WTC11 (cell line): ENCODE data around the gene NTRK2. TPM values are rescaled to one million over a fixed set of nuclear protein-coding genes. Genes with fewer than 3 reads are reported as not detected.

ENCODE experiments used
- ATAC-seq: fragments of 200-7000 bp; cut with Tn5 transposase; 2 replicates; pipeline ENCODE4 v1.10.0; 2021; ENCODE audit warnings: mild to moderate bottlenecking, moderate library complexity
- CTCF ChIA-PET: fragments of 300-600 bp; sonication (Branson Sonifier 250); formaldehyde crosslinking; loops from one replicate; lab custom pipeline; 2021; ENCODE audit warnings: antibody characterized with exemption; lab: Charles Lee
- POLR2A ChIA-PET: fragments of 350-600 bp; sonication (Branson Sonifier 250); formaldehyde crosslinking; loops from one replicate; lab custom pipeline; 2021; ENCODE audit warnings: antibody characterized with exemption; lab: Charles Lee
- DNase-seq: peaks from one replicate; pipeline ENCODE4 v3.0.0; 2021; ENCODE audit warnings: low spot score
- H3K27ac Mint-ChIP-seq: 2 replicates; pipeline ENCODE4 v1.8.0; 2021; ENCODE audit warnings: mixed read lengths
- H3K27me3 Mint-ChIP-seq: 2 replicates; pipeline ENCODE4 v1.8.0; 2021; ENCODE audit warnings: low read depth, mild to moderate bottlenecking, moderate library complexity, mixed read lengths
- H3K36me3 Mint-ChIP-seq: 2 replicates; pipeline ENCODE4 v1.8.0; 2021; ENCODE audit warnings: mixed read lengths
- H3K4me1 Mint-ChIP-seq: 2 replicates; pipeline ENCODE4 v1.8.0; 2022; ENCODE audit warnings: mixed read lengths
- H3K4me3 Mint-ChIP-seq: 2 replicates; pipeline ENCODE4 v1.8.0; 2021; ENCODE audit warnings: mild to moderate bottlenecking, moderate library complexity, mixed read lengths
- H3K9me3 Mint-ChIP-seq: 2 replicates; pipeline ENCODE4 v1.8.0; 2021; ENCODE audit warnings: mixed read lengths
- ETV6 ChIP-seq: sonication (generic); formaldehyde crosslinking; IDR thresholded peaks from 2 replicates; pipeline ENCODE4 v1.8.1; 2022; ENCODE audit warnings: mild to moderate bottlenecking, missing genetic modification reagents
- FOXP1 ChIP-seq: sonication (generic); formaldehyde crosslinking; IDR thresholded peaks from 2 replicates; pipeline ENCODE4 v1.8.0; 2022; ENCODE audit warnings: missing genetic modification reagents, mild to moderate bottlenecking, moderate library complexity, borderline replicate concordance
- GRHL2 ChIP-seq: fragments of 250-450 bp; sonication (Bioruptor Pico); IDR thresholded peaks from 2 replicates; pipeline ENCODE4 v1.8.0; 2022; ENCODE audit warnings: mild to moderate bottlenecking, moderate library complexity; ENCODE audit not compliant: insufficient replicate concordance, severe bottlenecking
- GTF2I ChIP-seq: fragments of 250-450 bp; sonication (Bioruptor Pico); conservative IDR thresholded peaks from 2 replicates; pipeline ENCODE4 v1.4.0; 2021; ENCODE audit warnings: mild to moderate bottlenecking
- JUN ChIP-seq: sonication (generic); formaldehyde crosslinking; IDR thresholded peaks from 2 replicates; pipeline ENCODE4 v1.8.0; 2023; ENCODE audit warnings: mild to moderate bottlenecking, missing genetic modification reagents
- KAT7 ChIP-seq: sonication (generic); formaldehyde crosslinking; IDR thresholded peaks from 2 replicates; pipeline ENCODE4 v1.8.1; 2023; ENCODE audit warnings: missing genetic modification reagents, mild to moderate bottlenecking, borderline replicate concordance
- NFE2L1 ChIP-seq: sonication (generic); formaldehyde crosslinking; IDR thresholded peaks from 2 replicates; pipeline ENCODE4 v1.8.1; 2023; ENCODE audit warnings: missing genetic modification reagents
- NFYB ChIP-seq: sonication (generic); formaldehyde crosslinking; conservative IDR thresholded peaks from 2 replicates; pipeline ENCODE4 v1.8.0; 2022; ENCODE audit warnings: low read depth, missing genetic modification reagents
- SOX15 ChIP-seq: fragments of 250-450 bp; sonication (Bioruptor Pico); IDR thresholded peaks from 2 replicates; pipeline ENCODE4 v1.9.0; 2021; ENCODE audit warnings: mild to moderate bottlenecking
- TCF7 ChIP-seq: sonication (generic); formaldehyde crosslinking; IDR thresholded peaks from 2 replicates; pipeline ENCODE4 v1.8.0; 2022; ENCODE audit warnings: mild to moderate bottlenecking, low read depth, missing genetic modification reagents, moderate library complexity
- ZBTB21 ChIP-seq: sonication (generic); formaldehyde crosslinking; IDR thresholded peaks from 2 replicates; pipeline ENCODE4 v1.8.1; 2023; ENCODE audit warnings: mild to moderate bottlenecking, missing genetic modification reagents, borderline replicate concordance
- ZNF232 ChIP-seq: sonication (generic); formaldehyde crosslinking; IDR thresholded peaks from 2 replicates; pipeline ENCODE4 v1.8.0; 2022; ENCODE audit warnings: mild to moderate bottlenecking, missing genetic modification reagents
- ZNF263 ChIP-seq: sonication (generic); formaldehyde crosslinking; IDR thresholded peaks from 2 replicates; pipeline ENCODE4 v1.8.1; 2022; ENCODE audit warnings: low read depth, mild to moderate bottlenecking, moderate library complexity, missing genetic modification reagents
- ZNF396 ChIP-seq: fragments of 250-450 bp; sonication (Bioruptor Pico); IDR thresholded peaks from 2 replicates; pipeline ENCODE4 v1.8.0; 2021; ENCODE audit warnings: mild to moderate bottlenecking, moderate library complexity, borderline replicate concordance
- ZNF416 ChIP-seq: fragments of 250-450 bp; sonication (Bioruptor Pico); IDR thresholded peaks from 2 replicates; pipeline ENCODE4 v1.9.0; 2021; ENCODE audit warnings: mild to moderate bottlenecking, inconsistent platforms
- total RNA-seq: library from RNA; stranded (reverse); gene quantifications from 3 replicates; pipeline ENCODE4 v1.2.3, GENCODE V29; 2021
- TF ChIP-seq, protein P1 (sequence below): sonication (generic); formaldehyde crosslinking; IDR thresholded peaks from 2 replicates; pipeline ENCODE4 v1.8.1; 2022; ENCODE audit warnings: low read depth, mild to moderate bottlenecking, moderate library complexity, missing genetic modification reagents, borderline replicate concordance
- TF ChIP-seq, protein P2 (sequence below): sonication (generic); formaldehyde crosslinking; IDR thresholded peaks from 2 replicates; pipeline ENCODE4 v1.8.1; 2023; ENCODE audit warnings: mild to moderate bottlenecking, missing genetic modification reagents, borderline replicate concordance
- TF ChIP-seq, protein P3 (sequence below): fragments of 250-450 bp; sonication (Bioruptor Pico); IDR thresholded peaks from 2 replicates; pipeline ENCODE4 v1.9.0; 2021; ENCODE audit warnings: mild to moderate bottlenecking
- TF ChIP-seq, protein P4 (sequence below): sonication (generic); formaldehyde crosslinking; IDR thresholded peaks from 2 replicates; pipeline ENCODE4 v1.8.1; 2022; ENCODE audit warnings: low read depth, missing genetic modification reagents, borderline replicate concordance

The NTRK2 gene
- total RNA-seq, 1 experiment from 2014 or later: 0.02 TPM

DNA sequence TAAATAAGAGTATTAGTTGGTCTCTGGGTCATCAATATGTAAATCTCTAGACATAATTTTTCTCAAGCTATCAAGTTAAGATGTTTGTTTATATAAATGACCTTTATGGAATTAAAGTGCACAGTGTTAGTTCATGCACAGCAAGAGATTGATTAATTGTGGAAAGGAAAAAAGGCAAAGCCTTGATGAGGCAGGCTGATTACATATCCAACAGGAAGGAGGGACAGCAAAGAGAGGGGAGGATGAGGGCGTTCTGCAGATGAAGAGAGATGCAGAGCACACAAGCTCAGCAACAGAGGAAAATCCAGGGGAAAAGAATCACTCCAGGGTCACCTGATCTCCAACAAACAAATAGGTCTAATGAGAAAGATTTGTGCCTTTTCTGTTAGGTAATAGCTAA lies 16.5 kb downstream of the NTRK2 start:
- DNase-seq (no peak), ATAC-seq (no peak)
- H3K27me3 Mint-ChIP-seq: no peaks in the 10 kb centered on the region
- H3K9me3 Mint-ChIP-seq: no peaks in the 10 kb centered on the region
- ChIA-PET CTCF (interaction anchor here (1.0 kb wide), 1 partner anchor 17 kb away, joined by 3 read pairs; no protein-coding TSS in a partner anchor), POLR2A (no interaction called here)
- H3K36me3 Mint-ChIP-seq: no peaks in the 10 kb centered on the region
- no peaks in the 10 kb centered on the region for H3K4me1 Mint-ChIP-seq
- no peak overlapping the region for H3K27ac Mint-ChIP-seq
- no peak overlapping the region for H3K4me3 Mint-ChIP-seq
- TF ChIP-seq, protein P1, sequence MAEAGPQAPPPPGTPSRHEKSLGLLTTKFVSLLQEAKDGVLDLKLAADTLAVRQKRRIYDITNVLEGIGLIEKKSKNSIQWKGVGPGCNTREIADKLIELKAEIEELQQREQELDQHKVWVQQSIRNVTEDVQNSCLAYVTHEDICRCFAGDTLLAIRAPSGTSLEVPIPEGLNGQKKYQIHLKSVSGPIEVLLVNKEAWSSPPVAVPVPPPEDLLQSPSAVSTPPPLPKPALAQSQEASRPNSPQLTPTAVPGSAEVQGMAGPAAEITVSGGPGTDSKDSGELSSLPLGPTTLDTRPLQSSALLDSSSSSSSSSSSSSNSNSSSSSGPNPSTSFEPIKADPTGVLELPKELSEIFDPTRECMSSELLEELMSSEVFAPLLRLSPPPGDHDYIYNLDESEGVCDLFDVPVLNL (CRISPR knock-in tag): no peak
- TF ChIP-seq ZBTB21 (CRISPR knock-in tag) (no peak), SOX15 (no peak), GRHL2 (no peak)
- TF ChIP-seq, all 79 proteins: peak for 0

DNA sequence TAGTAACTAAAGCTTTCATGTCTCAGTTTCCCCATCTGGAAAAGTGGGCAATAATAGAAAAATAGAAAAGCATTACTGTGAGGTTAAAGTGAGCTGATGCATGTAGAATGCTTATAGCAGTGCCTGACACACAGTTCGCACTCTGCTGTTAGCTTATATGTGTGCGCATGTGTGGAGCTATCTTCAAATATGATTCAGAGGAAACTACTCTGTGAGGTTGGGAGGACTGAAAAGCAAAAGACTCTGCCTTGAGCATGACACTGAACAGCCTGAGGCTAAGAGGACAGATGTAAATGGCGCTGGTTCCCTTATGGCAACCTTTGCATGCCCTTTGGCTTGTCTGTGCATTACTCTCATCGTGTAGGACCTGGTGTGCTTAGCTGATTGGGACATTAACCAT lies 19.4 kb downstream of the NTRK2 start:
- DNase-seq (no peak), ATAC-seq (no peak)
- H3K36me3 Mint-ChIP-seq: no peaks in the 10 kb centered on the region
- no peak overlapping the region for H3K4me3 Mint-ChIP-seq
- H3K4me1 Mint-ChIP-seq: peaks cover 2% of the 10 kb centered on the region
- no peaks in the 10 kb centered on the region for H3K9me3 Mint-ChIP-seq
- H3K27me3 Mint-ChIP-seq: no peaks in the 10 kb centered on the region
- POLR2A ChIA-PET: no interaction called here
- TF ChIP-seq ETV6 (CRISPR knock-in tag) (no peak), ZNF263 (CRISPR knock-in tag) (no peak), NFYB (CRISPR knock-in tag) (no peak), ZNF396 (no peak), ZNF416 (CRISPR knock-in tag) (no peak), FOXP1 (no peak), TCF7 (CRISPR knock-in tag) (no peak)
- TF ChIP-seq, protein P2, sequence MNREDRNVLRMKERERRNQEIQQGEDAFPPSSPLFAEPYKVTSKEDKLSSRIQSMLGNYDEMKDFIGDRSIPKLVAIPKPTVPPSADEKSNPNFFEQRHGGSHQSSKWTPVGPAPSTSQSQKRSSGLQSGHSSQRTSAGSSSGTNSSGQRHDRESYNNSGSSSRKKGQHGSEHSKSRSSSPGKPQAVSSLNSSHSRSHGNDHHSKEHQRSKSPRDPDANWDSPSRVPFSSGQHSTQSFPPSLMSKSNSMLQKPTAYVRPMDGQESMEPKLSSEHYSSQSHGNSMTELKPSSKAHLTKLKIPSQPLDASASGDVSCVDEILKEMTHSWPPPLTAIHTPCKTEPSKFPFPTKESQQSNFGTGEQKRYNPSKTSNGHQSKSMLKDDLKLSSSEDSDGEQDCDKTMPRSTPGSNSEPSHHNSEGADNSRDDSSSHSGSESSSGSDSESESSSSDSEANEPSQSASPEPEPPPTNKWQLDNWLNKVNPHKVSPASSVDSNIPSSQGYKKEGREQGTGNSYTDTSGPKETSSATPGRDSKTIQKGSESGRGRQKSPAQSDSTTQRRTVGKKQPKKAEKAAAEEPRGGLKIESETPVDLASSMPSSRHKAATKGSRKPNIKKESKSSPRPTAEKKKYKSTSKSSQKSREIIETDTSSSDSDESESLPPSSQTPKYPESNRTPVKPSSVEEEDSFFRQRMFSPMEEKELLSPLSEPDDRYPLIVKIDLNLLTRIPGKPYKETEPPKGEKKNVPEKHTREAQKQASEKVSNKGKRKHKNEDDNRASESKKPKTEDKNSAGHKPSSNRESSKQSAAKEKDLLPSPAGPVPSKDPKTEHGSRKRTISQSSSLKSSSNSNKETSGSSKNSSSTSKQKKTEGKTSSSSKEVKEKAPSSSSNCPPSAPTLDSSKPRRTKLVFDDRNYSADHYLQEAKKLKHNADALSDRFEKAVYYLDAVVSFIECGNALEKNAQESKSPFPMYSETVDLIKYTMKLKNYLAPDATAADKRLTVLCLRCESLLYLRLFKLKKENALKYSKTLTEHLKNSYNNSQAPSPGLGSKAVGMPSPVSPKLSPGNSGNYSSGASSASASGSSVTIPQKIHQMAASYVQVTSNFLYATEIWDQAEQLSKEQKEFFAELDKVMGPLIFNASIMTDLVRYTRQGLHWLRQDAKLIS (CRISPR knock-in tag): no peak
- TF ChIP-seq, protein P3, sequence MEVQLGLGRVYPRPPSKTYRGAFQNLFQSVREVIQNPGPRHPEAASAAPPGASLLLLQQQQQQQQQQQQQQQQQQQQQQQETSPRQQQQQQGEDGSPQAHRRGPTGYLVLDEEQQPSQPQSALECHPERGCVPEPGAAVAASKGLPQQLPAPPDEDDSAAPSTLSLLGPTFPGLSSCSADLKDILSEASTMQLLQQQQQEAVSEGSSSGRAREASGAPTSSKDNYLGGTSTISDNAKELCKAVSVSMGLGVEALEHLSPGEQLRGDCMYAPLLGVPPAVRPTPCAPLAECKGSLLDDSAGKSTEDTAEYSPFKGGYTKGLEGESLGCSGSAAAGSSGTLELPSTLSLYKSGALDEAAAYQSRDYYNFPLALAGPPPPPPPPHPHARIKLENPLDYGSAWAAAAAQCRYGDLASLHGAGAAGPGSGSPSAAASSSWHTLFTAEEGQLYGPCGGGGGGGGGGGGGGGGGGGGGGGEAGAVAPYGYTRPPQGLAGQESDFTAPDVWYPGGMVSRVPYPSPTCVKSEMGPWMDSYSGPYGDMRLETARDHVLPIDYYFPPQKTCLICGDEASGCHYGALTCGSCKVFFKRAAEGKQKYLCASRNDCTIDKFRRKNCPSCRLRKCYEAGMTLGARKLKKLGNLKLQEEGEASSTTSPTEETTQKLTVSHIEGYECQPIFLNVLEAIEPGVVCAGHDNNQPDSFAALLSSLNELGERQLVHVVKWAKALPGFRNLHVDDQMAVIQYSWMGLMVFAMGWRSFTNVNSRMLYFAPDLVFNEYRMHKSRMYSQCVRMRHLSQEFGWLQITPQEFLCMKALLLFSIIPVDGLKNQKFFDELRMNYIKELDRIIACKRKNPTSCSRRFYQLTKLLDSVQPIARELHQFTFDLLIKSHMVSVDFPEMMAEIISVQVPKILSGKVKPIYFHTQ: no peak
- CTCF ChIA-PET: interaction anchor here (0.9 to 1.2 kb wide), 2 partner anchors 9 to 19 kb away, joined by 3 to 5 read pairs; no protein-coding TSS in a partner anchor
- no peak overlapping the region for H3K27ac Mint-ChIP-seq

DNA sequence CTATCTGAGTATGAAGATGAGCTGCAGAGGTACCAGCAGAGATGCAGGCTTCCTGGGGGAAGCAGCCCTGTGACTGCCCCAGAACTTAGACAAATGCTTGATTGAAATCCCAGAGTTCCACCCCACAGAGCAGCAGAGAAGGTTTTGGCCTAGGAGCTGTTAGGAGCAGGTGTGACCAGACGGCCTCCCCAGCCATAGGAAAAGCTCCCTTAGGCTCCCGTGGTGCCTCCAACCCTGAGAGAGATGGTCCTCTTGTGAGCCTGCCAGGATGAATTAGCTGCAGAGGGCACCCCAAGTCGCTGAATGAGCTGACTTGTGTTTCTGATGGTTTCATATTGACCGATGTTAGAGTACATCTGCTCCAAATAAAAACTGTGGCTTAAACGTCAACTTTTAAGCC lies 22.1 kb downstream of the NTRK2 start:
- H3K36me3 Mint-ChIP-seq: no peaks in the 10 kb centered on the region
- no peak overlapping the region for H3K4me3 Mint-ChIP-seq
- no peak overlapping the region for H3K27ac Mint-ChIP-seq
- DNase-seq (no peak), ATAC-seq (no peak)
- POLR2A ChIA-PET: no interaction called here
- no peaks in the 10 kb centered on the region for H3K27me3 Mint-ChIP-seq
- CTCF ChIA-PET: interaction anchor here (0.8 kb wide), 1 partner anchor 21 kb away, joined by 3 read pairs; no protein-coding TSS in a partner anchor
- no peaks in the 10 kb centered on the region for H3K9me3 Mint-ChIP-seq
- H3K4me1 Mint-ChIP-seq: peaks cover 8% of the 10 kb centered on the region
- TF ChIP-seq ZNF232 (CRISPR knock-in tag) (no peak), NFYB (CRISPR knock-in tag) (no peak), JUN (CRISPR knock-in tag) (no peak), GTF2I (CRISPR knock-in tag) (no peak), NFE2L1 (CRISPR knock-in tag) (no peak), KAT7 (no peak)
- TF ChIP-seq, protein P4, sequence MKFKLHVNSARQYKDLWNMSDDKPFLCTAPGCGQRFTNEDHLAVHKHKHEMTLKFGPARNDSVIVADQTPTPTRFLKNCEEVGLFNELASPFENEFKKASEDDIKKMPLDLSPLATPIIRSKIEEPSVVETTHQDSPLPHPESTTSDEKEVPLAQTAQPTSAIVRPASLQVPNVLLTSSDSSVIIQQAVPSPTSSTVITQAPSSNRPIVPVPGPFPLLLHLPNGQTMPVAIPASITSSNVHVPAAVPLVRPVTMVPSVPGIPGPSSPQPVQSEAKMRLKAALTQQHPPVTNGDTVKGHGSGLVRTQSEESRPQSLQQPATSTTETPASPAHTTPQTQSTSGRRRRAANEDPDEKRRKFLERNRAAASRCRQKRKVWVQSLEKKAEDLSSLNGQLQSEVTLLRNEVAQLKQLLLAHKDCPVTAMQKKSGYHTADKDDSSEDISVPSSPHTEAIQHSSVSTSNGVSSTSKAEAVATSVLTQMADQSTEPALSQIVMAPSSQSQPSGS (CRISPR knock-in tag): no peak
- TF ChIP-seq, protein P3: no peak
